Stimulated activated CD8-positive, alpha-beta memory T cell treated with anti-CD3 and anti-CD28 coated beads, Interleukin-15, amount 100 ng/mL, for 4 hours (primary cell): ENCODE measurements around the gene OR1N1.
A peak's percentile ranks its signal among the peaks of the same experiment; 100 is the strongest.
"Not testable (repeated sequence)": the region's sequence is repeated elsewhere in the genome, so short reads cannot be mapped to it uniquely, and the experiment has no call there.

Source experiments
- DNase-seq, 2 donors: peaks; one replicate each; pipeline ENCODE4 v3.0.0-alpha.2; 2020; ENCODE audit warnings: low read depth in 2 of 2

The OR1N1 gene

GRCh38 chr9:122527193-122527592 is at the start of gene OR1N1:
Gene OR1N1 (minus strand): TSS chr9:122527293. CDS start chr9:122527293, 0 bp downstream.
- DNase-seq: no peak

DNA sequence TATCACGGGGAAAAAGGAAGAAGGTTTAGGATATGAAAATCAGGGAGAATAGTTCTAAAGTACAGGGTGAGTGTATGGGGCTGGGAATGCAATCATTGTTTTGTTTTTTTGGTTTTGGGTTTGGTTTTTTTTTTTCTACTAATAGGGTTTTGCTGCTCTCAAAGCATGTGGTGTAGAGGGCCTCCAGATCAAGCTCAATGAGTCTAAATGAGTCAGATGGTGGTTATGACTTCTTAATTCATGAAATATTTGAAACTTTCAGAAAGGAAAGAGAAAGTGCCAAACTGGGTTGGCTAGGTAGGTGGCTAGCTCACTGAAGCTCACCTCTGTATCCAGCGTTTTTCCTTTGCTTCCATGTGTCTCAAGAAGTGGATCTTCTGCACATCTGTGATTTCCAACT is 45.4 kb upstream of the OR1N1 start:
- DNase-seq: no peak

GRCh38 chr9:122567901-122568300 is 40.8 kb upstream of the OR1N1 start:
- DNase-seq: no peak

DNA sequence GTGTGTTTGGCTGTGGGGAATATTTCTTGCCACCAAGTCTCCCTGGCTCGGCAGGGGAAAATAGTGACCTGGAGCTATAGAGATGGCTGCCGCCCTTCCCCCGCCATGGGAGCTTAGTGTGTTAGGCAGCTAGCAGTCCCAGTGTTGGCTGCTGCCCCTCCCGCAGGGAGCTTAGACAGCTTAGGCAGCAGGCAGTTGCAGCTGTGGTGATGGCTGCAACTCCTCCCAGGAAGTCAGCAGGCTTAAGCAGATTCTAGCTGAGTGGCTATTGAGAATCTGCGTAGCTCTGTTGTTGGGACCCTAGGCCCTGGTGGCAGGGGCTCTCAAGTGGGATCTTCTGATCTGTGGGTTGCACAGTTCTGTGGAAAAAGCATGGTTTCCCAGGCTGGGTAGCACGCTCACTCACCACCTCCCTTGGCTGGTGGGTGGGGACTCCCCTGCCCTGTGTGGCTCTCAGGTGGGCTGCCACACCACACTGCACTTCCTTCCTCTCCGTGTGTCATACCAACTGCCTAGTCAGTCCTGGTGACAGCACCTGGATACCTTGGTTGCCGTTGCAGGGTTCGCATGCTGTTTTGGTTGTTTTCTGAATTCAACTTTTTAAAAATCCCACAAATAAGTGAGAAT is 35.2 kb upstream of the OR1N1 start:
- DNase-seq: peak; percentile 4 to 26

GRCh38 chr9:122561446-122561845 is 34.4 kb upstream of the OR1N1 start:
- DNase-seq: no peak

DNA sequence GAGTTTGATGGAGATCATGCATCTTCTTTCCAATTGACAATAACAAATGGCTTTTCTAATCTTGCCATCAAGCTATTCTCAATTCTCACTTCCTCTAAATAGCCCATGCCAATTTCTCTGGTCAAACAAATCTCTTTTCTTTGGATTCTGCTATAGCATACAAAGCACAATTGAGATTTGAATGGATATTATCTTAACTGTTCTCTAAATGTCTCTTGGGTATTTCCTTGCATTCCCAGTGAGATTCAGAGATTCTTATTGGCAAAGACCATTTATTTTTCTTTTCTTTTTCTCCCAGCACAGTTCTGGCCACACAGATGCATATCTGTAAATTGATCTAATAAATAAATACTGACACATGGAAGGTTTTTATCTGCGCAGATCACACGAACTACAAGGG is 25.7 kb upstream of the OR1N1 start, which contains the start of gene OR1N2:
OR1N2 (plus strand) TSS at position 301 of the 400 bp plus-strand sequence. CDS start 100 bp downstream, outside the sequence.
- DNase-seq: no peak

DNA sequence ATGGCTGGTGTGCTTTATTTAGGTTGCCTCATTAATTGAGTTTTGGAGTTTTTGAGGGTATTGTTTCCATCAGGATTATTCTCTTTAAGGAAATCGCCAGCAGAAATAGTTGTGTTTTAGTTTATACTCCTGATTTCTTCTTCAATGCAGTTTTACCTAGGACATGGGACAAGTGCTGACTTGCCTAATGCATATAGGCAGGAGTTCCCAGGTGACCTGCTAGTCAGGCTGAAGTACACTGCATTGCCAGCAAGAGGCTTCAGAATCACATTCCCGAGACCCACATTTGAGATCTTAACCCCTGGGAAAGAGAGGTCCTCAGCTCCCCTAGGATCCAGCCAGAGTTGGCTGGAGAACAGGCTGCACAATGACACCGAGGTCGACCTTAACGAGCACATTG is 24.3 kb upstream of the OR1N1 start:
- no peak for DNase-seq

DNA sequence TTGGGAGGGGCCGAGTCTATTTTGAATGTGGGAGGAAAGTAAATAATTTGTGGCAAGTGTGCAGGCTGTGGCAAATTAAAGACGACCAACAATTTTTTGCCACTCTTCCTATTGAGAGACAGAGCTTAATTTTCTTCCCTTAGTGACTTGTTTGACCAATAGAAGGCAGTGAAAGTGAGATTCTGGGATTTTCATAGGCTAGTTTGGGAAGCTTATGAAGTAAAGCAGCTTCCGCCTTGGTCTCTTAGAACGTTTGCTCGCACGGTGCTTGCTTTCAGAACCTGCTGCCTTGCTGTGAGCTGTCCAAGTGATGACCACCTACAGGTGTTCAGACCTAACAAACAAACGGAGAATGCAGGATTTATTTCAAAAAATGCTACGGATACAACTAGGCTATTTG is 19.1 kb upstream of the OR1N1 start:
- no peak for DNase-seq

- no peak for DNase-seq
Measured at GRCh38 chr9:122538757-122539156, 11.7 kb upstream of the OR1N1 start.

DNA sequence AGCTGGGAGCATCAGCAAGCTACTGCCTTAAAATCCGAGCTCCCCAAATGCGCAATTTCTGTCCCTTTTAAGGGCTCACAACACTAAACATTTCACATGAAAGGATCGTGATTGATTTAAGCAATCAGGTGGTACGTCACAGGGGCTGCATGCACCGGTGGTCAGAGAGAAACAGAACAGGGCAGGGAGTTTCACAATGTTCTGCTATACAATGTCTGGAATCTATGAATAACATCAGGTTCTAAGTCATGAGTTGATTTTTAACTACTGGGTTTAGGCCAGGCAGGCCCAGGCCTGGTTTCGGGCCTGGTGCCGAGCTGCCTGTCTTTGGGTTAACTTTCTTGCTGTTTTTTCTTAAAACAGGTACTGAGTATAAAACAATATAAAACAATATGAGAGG is 10.0 kb upstream of the OR1N1 start:
- not testable (repeated sequence) for DNase-seq

- DNase-seq: no peak
Measured at GRCh38 chr9:122536134-122536533, 9.0 kb upstream of the OR1N1 start.

DNA sequence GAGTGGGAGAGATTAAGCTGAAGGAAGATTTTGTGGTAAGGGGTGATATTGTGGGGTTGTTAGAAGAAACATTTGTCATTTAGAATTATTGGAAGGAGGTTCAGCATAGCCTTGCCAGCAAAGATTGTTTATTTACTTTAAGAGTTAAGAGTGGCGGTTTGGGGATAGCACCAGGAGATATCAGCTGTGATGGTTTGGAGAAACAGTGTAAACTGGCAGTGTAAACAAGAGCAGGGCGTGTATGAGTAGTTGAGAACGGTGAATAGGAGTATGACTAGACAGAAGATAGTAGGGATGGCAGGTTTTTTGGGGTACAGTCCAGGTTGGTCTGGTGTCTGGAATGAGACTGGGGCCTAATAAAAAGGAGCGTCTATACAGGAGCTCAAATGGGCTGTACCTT is 4.1 kb upstream of the OR1N1 start:
- DNase-seq: not testable (repeated sequence)

DNA sequence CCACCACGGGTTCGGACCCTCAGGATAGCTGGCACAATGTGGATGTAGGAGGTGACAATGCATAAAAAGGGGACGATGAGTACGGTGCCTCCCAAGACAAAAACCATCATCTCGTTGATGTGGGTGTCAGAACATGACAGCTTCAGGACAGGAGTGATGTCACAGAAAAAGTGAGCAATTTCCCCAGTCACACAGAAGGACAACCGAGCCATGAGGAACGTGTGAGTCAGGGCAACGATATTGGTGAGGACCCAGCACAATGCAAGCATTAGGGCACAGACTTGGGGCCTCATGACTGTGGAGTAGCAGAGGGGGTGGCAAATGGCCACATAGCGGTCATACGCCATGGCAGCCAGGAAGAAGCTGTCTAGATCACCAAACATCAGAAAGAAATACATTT is 491 bp downstream of the OR1N1 start:
- DNase-seq: no peak

DNA sequence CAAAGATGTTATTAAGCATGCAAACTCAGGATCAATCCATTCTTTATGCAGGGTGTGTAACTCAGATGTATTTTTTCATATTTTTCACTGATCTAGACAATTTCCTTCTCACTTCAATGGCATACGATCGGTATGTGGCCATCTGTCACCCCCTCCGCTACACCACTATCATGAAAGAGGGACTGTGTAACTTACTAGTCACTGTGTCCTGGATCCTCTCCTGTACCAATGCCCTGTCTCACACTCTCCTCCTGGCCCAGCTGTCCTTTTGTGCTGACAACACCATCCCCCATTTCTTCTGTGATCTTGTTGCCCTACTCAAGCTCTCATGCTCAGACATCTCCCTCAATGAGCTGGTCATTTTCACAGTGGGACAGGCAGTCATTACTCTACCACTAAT is 7.7 kb downstream of the OR1N1 start:
- no peak for DNase-seq

DNA sequence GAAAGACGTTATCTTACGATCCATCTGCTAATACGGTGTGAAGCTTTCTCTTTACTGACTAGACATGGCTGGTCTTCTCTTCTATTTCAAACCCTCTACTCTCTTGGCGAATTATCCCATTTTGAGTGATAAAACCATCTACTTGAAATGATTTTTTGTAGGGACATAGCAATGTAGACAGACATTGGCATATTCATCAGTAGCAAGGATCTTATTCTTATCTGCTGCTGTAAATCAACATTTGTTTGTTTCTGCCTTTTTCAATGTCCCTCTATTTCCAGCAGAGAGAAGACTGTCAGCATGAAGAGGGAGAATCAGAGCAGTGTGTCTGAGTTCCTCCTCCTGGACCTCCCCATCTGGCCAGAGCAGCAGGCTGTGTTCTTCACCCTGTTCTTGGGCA is 8.3 kb downstream of the OR1N1 start, which contains the start of gene OR1J4:
OR1J4 (plus strand) TSS at position 301 of the 400 bp plus-strand sequence; CDS start at position 301, 0 bp downstream.
- no peak for DNase-seq

GRCh38 chr9:122518226-122518625 is 8.9 kb downstream of the OR1N1 start:
- DNase-seq: no peak

DNA sequence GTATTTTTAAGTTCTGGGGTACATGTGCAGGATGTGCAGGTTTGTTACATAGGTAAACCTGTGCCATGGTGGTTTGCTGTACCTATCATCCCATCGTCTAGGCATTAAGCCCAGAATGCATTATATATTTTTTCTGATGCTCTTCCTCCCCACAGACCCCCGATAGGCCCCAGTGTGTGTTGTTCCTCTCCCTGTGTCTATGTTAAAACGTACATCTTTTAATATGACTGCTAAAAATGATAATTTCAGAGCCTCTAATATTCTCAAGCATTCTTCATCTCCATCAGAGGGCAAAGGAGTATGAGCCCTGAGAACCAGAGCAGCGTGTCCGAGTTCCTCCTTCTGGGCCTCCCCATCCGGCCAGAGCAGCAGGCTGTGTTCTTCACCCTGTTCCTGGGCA is 16.6 kb downstream of the OR1N1 start, which contains the start of gene OR1J2:
OR1J2 (plus strand) TSS at position 301 of the 400 bp plus-strand sequence; CDS start at position 301, 0 bp downstream.
- no peak for DNase-seq

DNA sequence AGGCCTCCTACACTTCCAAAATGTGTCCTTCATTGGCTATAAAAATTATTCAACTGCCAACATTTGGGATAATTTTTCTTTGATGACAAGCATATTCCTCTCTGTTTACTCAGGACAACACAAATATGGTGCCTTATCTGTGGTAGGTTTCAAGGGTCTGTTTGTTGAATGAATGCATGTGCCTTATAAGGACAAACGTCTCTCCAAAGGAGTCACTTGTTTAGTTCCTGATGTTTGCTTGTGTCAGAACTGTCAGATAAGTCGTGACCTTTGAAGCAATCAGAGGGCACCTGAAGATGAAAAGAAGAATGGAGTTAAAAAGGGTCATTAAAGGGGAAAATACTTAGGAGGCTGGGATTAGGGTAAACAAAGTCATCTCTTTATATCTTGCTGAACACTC is 20.1 kb downstream of the OR1N1 start:
- DNase-seq: no peak

DNA sequence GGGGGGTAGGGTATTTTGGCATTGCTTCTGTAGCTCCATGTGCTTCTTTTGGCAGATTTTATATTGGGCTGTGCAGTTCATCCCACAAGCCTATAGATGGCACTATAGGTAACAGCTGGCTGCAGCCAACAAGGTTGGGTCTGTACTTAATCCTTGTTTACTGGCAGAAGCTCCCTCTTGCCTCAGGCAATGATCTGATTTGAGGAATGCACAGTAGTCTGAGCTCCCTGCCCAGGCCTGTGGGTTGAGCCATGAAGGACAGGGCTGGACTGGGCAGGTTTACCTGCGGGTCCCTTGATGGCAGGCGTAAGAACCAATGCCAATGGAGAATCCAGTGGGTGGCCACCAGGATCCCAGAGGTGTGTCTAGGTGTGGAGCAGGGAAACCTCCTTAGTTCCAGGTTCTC is 28.2 kb downstream of the OR1N1 start:
- no peak for DNase-seq

GRCh38 chr9:122479062-122479461 is 48.0 kb downstream of the OR1N1 start:
- no peak for DNase-seq

- no peak for DNase-seq
Measured at GRCh38 chr9:122477826-122478225, 49.3 kb downstream of the OR1N1 start, which contains the start of gene OR1J1. Gene OR1J1 (minus strand): TSS chr9:122477926. CDS start chr9:122477926, 0 bp downstream.

DNA sequence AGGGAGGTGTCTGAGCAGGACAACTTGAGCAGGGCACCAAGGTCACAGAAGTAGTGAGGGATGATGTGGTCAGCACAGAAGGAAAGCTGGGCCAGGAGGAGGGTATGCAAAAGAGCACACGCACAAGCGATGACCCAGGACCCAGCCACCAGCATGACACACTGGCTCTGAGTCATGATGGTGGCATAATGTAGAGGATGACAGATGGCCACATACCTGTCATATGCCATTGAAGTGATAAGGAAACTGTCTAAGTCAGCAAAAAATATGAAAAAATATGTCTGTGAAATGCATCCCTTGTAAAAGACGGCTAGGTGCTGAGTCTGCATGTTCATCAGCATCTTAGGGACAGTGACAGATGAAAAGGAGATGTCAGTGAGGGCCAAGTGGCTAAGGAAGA is 49.7 kb downstream of the OR1N1 start:
- no peak for DNase-seq
